ENCODE measurements around the gene ADIPOR2. TPM values are rescaled to one million over a fixed set of nuclear protein-coding genes. Genes with fewer than 3 reads are reported as not detected.
A peak's percentile ranks its signal among the peaks of the same experiment; 100 is the strongest.

Gene ADIPOR2
- total RNA-seq, 2 experiments from 2014 or later = 43.8 to 47.3 TPM

- Mint-ChIP-seq H3K36me3 (no peaks in the 10 kb centered on the region), H3K4me1 (ENCODE audit: low read depth) (peaks cover 35% of the 10 kb centered on the region), H3K27ac (peak overlapping the region; percentile 0), H3K4me3 (no peak overlapping the region), H3K9me3 (no peaks in the 10 kb centered on the region), H3K27me3 (no peaks in the 10 kb centered on the region)
- intact Hi-C loops (cut with micrococcal nuclease) = no loop called here
- DNase-seq = no peak
- CTCF ChIA-PET = no interaction called here
- POLR2A ChIA-PET = no interaction called here
These were observed 24.1 kb upstream of the ADIPOR2 start for GRCh38 chr12:1666685-1667162.

- intact Hi-C loops (cut with micrococcal nuclease) = no loop called here
- Mint-ChIP-seq H3K27me3 (no peaks in the 10 kb centered on the region), H3K27ac (no peak overlapping the region), H3K9me3 (no peaks in the 10 kb centered on the region), H3K4me3 (no peak overlapping the region), H3K36me3 (no peaks in the 10 kb centered on the region), H3K4me1 (ENCODE audit: low read depth) (peaks cover 27% of the 10 kb centered on the region)
- no peak for DNase-seq
- POLR2A ChIA-PET = interaction anchor here (1.2 kb wide), 1 partner anchor 12 kb away, joined by 5 read pairs; no protein-coding TSS in a partner anchor
- CTCF ChIA-PET = interaction anchor here (1.0 kb wide), 1 partner anchor 122 kb away, joined by 3 read pairs; no protein-coding TSS in a partner anchor
These were observed 21.9 kb upstream of the ADIPOR2 start for GRCh38 chr12:1668833-1669543.

GRCh38 chr12:1670358-1671268 is 20.3 kb upstream of the ADIPOR2 start:
- Mint-ChIP-seq H3K36me3 (no peaks in the 10 kb centered on the region), H3K27ac (no peak overlapping the region), H3K4me3 (no peak overlapping the region), H3K9me3 (no peaks in the 10 kb centered on the region), H3K4me1 (ENCODE audit: low read depth) (peaks cover 22% of the 10 kb centered on the region), H3K27me3 (no peaks in the 10 kb centered on the region)
- intact Hi-C loops (cut with micrococcal nuclease) = no loop called here
- no peak for DNase-seq
- ChIA-PET CTCF (interaction anchor here (0.6 kb wide), 1 partner anchor 18 kb away, joined by 3 read pairs; no protein-coding TSS in a partner anchor), POLR2A (no interaction called here)

GRCh38 chr12:1676043-1676442 is 14.8 kb upstream of the ADIPOR2 start:
- H3K9me3 Mint-ChIP-seq = no peaks in the 10 kb centered on the region
- no peak overlapping the region for H3K27ac Mint-ChIP-seq
- peaks cover 2% of the 10 kb centered on the region for H3K27me3 Mint-ChIP-seq
- DNase-seq = no peak
- no peaks in the 10 kb centered on the region for H3K4me1 Mint-ChIP-seq (ENCODE audit: low read depth)
- intact Hi-C loops (cut with micrococcal nuclease) = no loop called here
- ChIA-PET POLR2A (no interaction called here), CTCF (interaction anchor here (1.1 kb wide), 1 partner anchor 26 kb away, joined by 4 read pairs; no protein-coding TSS in a partner anchor)
- no peaks in the 10 kb centered on the region for H3K36me3 Mint-ChIP-seq
- H3K4me3 Mint-ChIP-seq = no peak overlapping the region

GRCh38 chr12:1680804-1681492 is 9.9 kb upstream of the ADIPOR2 start:
- POLR2A ChIA-PET = interaction anchor here (0.8 kb wide), 1 partner anchor 11 kb away, joined by 5 read pairs; no protein-coding TSS in a partner anchor
- no peaks in the 10 kb centered on the region for H3K36me3 Mint-ChIP-seq
- intact Hi-C loops (cut with micrococcal nuclease) = no loop called here
- H3K4me3 Mint-ChIP-seq = no peak overlapping the region
- no peaks in the 10 kb centered on the region for H3K9me3 Mint-ChIP-seq
- H3K27me3 Mint-ChIP-seq = peaks cover 2% of the 10 kb centered on the region
- CTCF ChIA-PET = interaction anchor here (0.8 kb wide), 1 partner anchor 46 kb away, joined by 3 read pairs; no protein-coding TSS in a partner anchor
- DNase-seq = no peak
- no peaks in the 10 kb centered on the region for H3K4me1 Mint-ChIP-seq (ENCODE audit: low read depth)
- H3K27ac Mint-ChIP-seq = no peak overlapping the region

GRCh38 chr12:1681493-1681807 is 9.4 kb upstream of the ADIPOR2 start:
- Mint-ChIP-seq H3K4me3 (no peak overlapping the region), H3K27me3 (peaks cover 2% of the 10 kb centered on the region), H3K27ac (no peak overlapping the region), H3K9me3 (no peaks in the 10 kb centered on the region), H3K36me3 (no peaks in the 10 kb centered on the region), H3K4me1 (ENCODE audit: low read depth) (no peaks in the 10 kb centered on the region)
- POLR2A ChIA-PET = interaction anchor here (0.8 kb wide), 1 partner anchor 12 kb away, joined by 5 read pairs; no protein-coding TSS in a partner anchor
- intact Hi-C loops (cut with micrococcal nuclease) = no loop called here
- CTCF ChIA-PET = interaction anchor here (0.8 kb wide), 1 partner anchor 47 kb away, joined by 3 read pairs; no protein-coding TSS in a partner anchor
- no peak for DNase-seq

- Mint-ChIP-seq H3K9me3 (no peaks in the 10 kb centered on the region), H3K27ac (no peak overlapping the region), H3K4me3 (no peak overlapping the region), H3K4me1 (ENCODE audit: low read depth) (peaks cover 29% of the 10 kb centered on the region), H3K27me3 (no peaks in the 10 kb centered on the region), H3K36me3 (no peaks in the 10 kb centered on the region)
- POLR2A ChIA-PET = no interaction called here
- DNase-seq = no peak
- CTCF ChIA-PET = interaction anchor here (1.2 to 1.7 kb wide), 2 partner anchors 35 to 103 kb away, joined by 4 to 6 read pairs; no protein-coding TSS in a partner anchor
- intact Hi-C loops (cut with micrococcal nuclease) = no loop called here
These were observed 2.7 kb upstream of the ADIPOR2 start for GRCh38 chr12:1688086-1688710.

GRCh38 chr12:1691123-1692007 is 495 bp downstream of the ADIPOR2 start:
- ChIA-PET CTCF (interaction anchor here (0.9 to 3.4 kb wide), 5 partner anchors 38 to 248 kb away, joined by 4 to 11 read pairs (median 6); no protein-coding TSS in a partner anchor), POLR2A (interaction anchor here (0.9 to 2.1 kb wide), 3 partner anchors 30 to 312 kb away, joined by 3 to 14 read pairs (median 3); no protein-coding TSS in a partner anchor)
- no peaks in the 10 kb centered on the region for H3K9me3 Mint-ChIP-seq
- peak; percentile 45 for DNase-seq
- H3K27me3 Mint-ChIP-seq = no peaks in the 10 kb centered on the region
- peaks cover 5% of the 10 kb centered on the region for H3K36me3 Mint-ChIP-seq
- H3K27ac Mint-ChIP-seq = peak overlapping the region; percentile 99
- intact Hi-C loops (cut with micrococcal nuclease) = loop anchor here (5.0 kb wide), 1 partner anchor 39 kb away; no protein-coding TSS in a partner anchor
- H3K4me3 Mint-ChIP-seq = peak overlapping the region; percentile 93
- H3K4me1 Mint-ChIP-seq (ENCODE audit: low read depth) = peaks cover 46% of the 10 kb centered on the region

GRCh38 chr12:1692226-1692625 is 1.4 kb downstream of the ADIPOR2 start:
- CTCF ChIA-PET = interaction anchor here (0.6 to 3.4 kb wide), 3 partner anchors 39 to 98 kb away, joined by 4 to 11 read pairs (median 4); no protein-coding TSS in a partner anchor
- H3K27me3 Mint-ChIP-seq = no peaks in the 10 kb centered on the region
- DNase-seq = no peak
- intact Hi-C loops (cut with micrococcal nuclease) = loop anchor here (5.0 kb wide), 1 partner anchor 40 kb away; no protein-coding TSS in a partner anchor
- peaks cover 54% of the 10 kb centered on the region for H3K4me1 Mint-ChIP-seq (ENCODE audit: low read depth)
- H3K4me3 Mint-ChIP-seq = peak overlapping the region; percentile 93
- H3K9me3 Mint-ChIP-seq = no peaks in the 10 kb centered on the region
- peaks cover 5% of the 10 kb centered on the region for H3K36me3 Mint-ChIP-seq
- H3K27ac Mint-ChIP-seq = no peak overlapping the region
- POLR2A ChIA-PET = interaction anchor here (0.9 kb wide), 1 partner anchor 311 kb away, joined by 3 read pairs; no protein-coding TSS in a partner anchor

GRCh38 chr12:1692895-1693610 is 2.2 kb downstream of the ADIPOR2 start:
- H3K27me3 Mint-ChIP-seq = no peaks in the 10 kb centered on the region
- peaks cover 63% of the 10 kb centered on the region for H3K4me1 Mint-ChIP-seq (ENCODE audit: low read depth)
- no peak overlapping the region for H3K4me3 Mint-ChIP-seq
- ChIA-PET POLR2A (interaction anchor here (0.6 kb wide), 1 partner anchor 49 kb away, joined by 5 read pairs; no protein-coding TSS in a partner anchor), CTCF (interaction anchor here (0.7 to 1.8 kb wide), 2 partner anchors 58 to 341 kb away, joined by 4 to 8 read pairs; no protein-coding TSS in a partner anchor)
- peaks cover 5% of the 10 kb centered on the region for H3K36me3 Mint-ChIP-seq
- H3K27ac Mint-ChIP-seq = no peak overlapping the region
- intact Hi-C loops (cut with micrococcal nuclease) = loop anchor here (5.0 kb wide), 1 partner anchor 41 kb away; no protein-coding TSS in a partner anchor
- H3K9me3 Mint-ChIP-seq = no peaks in the 10 kb centered on the region
- no peak for DNase-seq

Data from activated CD4-positive, alpha-beta memory T cell treated with anti-CD3 and anti-CD28 coated beads for 36 hours (primary cell).